Spleen (tissue), 7 donors: ENCODE data around the gene IFNL2.

Experiments used
- CTCF ChIP-seq, 11 experiments: fragments of 200-600 bp in 7 of 11; fragments of 450-650 bp in 4 of 11; sonication (generic) in 4 of 11; IDR thresholded peaks in 8 of 11; conservative IDR thresholded peaks in 3 of 11; 1 replicate in 7 of 11; 2 replicates in 4 of 11; pipeline versions ENCODE4 v1.4.0 to v1.8.0; 2016 to 2021; ENCODE audit warnings: antibody characterized with exemption in 11 of 11, inconsistent platforms in 4 of 11, mild to moderate bottlenecking in 1 of 11
- POLR2A ChIP-seq, 3 donors: fragments of 450-650 bp; IDR thresholded peaks; one replicate each; pipeline ENCODE4 v1.5.1; 2017; ENCODE audit warnings: antibody characterized with exemption in 3 of 3, mild to moderate bottlenecking in 1 of 3
- POLR2AphosphoS5 ChIP-seq, 3 donors: sonication (generic); formaldehyde crosslinking; IDR thresholded peaks; one replicate each; pipeline ENCODE4 v1.5.1; 2017; ENCODE audit warnings: antibody characterized with exemption in 3 of 3
- donor health status: DM: no; HTN: no; CAD: no; lungs with moderate emphysema.
- donor health status: DM: no; HTN: no; CAD: no.
- donor health status: DM: no; HTN: no; CAD: no.

- TF ChIP-seq POLR2A (IDR thresholded peaks at IDR 0.05): no peak
- no peak for TF ChIP-seq CTCF (IDR thresholded peaks at IDR 0.05 in 8 of 11, conservative IDR thresholded peaks at IDR 0.05 in 3 of 11)
- no peak for TF ChIP-seq POLR2AphosphoS5 (IDR thresholded peaks at IDR 0.05)
These were observed 25.2 kb downstream of the IFNL2 start for GRCh38 chr19:39293394-39293793.
